HepG2 (cell line): ENCODE results near the gene ZMYND8.

Experiments used
- CTCF ChIP-seq: sonication (generic); formaldehyde crosslinking; IDR thresholded peaks from 2 replicates; pipeline ENCODE4 v1.5.0; 2020; ENCODE audit warnings: mild to moderate bottlenecking, missing genetic modification reagents, moderate library complexity
- EZH2 ChIP-seq: conservative IDR thresholded peaks from 2 replicates; pipeline ENCODE4 v1.6.1; 2012; ENCODE audit warnings: mild to moderate bottlenecking, low read depth, low read length, moderate library complexity
- GATAD2A ChIP-seq: IDR thresholded peaks from 2 replicates; pipeline ENCODE4 v1.6.1; 2016
- POLR2A ChIP-seq, 2 experiments: IDR thresholded peaks; 2 replicates each; pipeline ENCODE4 v1.6.1; 2011; ENCODE audit warnings: low read depth in 2 of 2, low read length in 2 of 2, mild to moderate bottlenecking in 1 of 2, moderate library complexity in 1 of 2; ENCODE audit not compliant: insufficient read depth in 1 of 2
- YY1 ChIP-seq: IDR thresholded peaks from 2 replicates; pipeline ENCODE4 v1.6.1; 2011; ENCODE audit warnings: low read length, low read depth, moderate library complexity, mild to moderate bottlenecking; ENCODE audit not compliant: insufficient read depth, insufficient replicate concordance
- ZBTB33 ChIP-seq: sonication (generic); formaldehyde crosslinking; IDR thresholded peaks from 2 replicates; pipeline ENCODE4 v1.4.0; 2020; ENCODE audit warnings: missing genetic modification reagents
- ZNF850 ChIP-seq: sonication (generic); formaldehyde crosslinking; conservative IDR thresholded peaks from 2 replicates; pipeline ENCODE4 v1.9.0; 2021; ENCODE audit warnings: mild to moderate bottlenecking, missing genetic modification reagents

- TF ChIP-seq YY1 (no peak), CTCF (CRISPR knock-in tag) (no peak), POLR2A (IDR thresholded peaks at IDR 0.05; ENCODE audit: insufficient read depth in 1 of 2, low read depth in 2 of 2, low read length in 2 of 2) (no peak), EZH2 (no peak), ZBTB33 (CRISPR knock-in tag) (no peak), GATAD2A (CRISPR knock-in tag) (no peak), ZNF850 (CRISPR knock-in tag) (no peak)
These were observed 50.4 kb downstream of the ZMYND8 start for GRCh38 chr20:47306095-47306494.
